Retina (tissue), 1 donor: ENCODE measurements around the gene CCNL1.
A peak's percentile ranks its signal among the peaks of the same experiment; 100 is the strongest.

Experiments used
- DNase-seq: peaks from one replicate; pipeline ENCODE4 v3.0.0-alpha.2; 2016

The CCNL1 gene

GRCh38 chr3:157142315-157142714, 17.6 kb downstream of the CCNL1 start:
- no peak for DNase-seq

- no peak for DNase-seq
Observed at GRCh38 chr3:157139938-157140534, 19.9 kb downstream of the CCNL1 start.

- no peak for DNase-seq
Observed at GRCh38 chr3:157136647-157137387, 23.1 kb downstream of the CCNL1 start.

GRCh38 chr3:157135671-157136396, 24.1 kb downstream of the CCNL1 start:
- no peak for DNase-seq

GRCh38 chr3:157134620-157135191, 25.2 kb downstream of the CCNL1 start:
- DNase-seq, result no peak

- DNase-seq, result no peak
Observed at GRCh38 chr3:157133434-157134320, 26.3 kb downstream of the CCNL1 start.

GRCh38 chr3:157132936-157133335, 27.0 kb downstream of the CCNL1 start:
- no peak for DNase-seq

- DNase-seq, result no peak
Observed at GRCh38 chr3:157132341-157132740, 27.6 kb downstream of the CCNL1 start.

GRCh38 chr3:157131861-157132260, 28.1 kb downstream of the CCNL1 start:
- no peak for DNase-seq

GRCh38 chr3:157130467-157131251, 29.3 kb downstream of the CCNL1 start:
- peak; percentile 89 for DNase-seq

- peak; percentile 88 for DNase-seq
Observed at GRCh38 chr3:157129803-157130466, 30.0 kb downstream of the CCNL1 start.

GRCh38 chr3:157128771-157129681, 30.9 kb downstream of the CCNL1 start:
- DNase-seq, result peak; percentile 49

- DNase-seq, result no peak
Observed at GRCh38 chr3:157127831-157128767, 31.8 kb downstream of the CCNL1 start.

- DNase-seq, result no peak
Observed at GRCh38 chr3:157127268-157127667, 32.7 kb downstream of the CCNL1 start.

GRCh38 chr3:157126365-157126764, 33.6 kb downstream of the CCNL1 start:
- no peak for DNase-seq

- DNase-seq, result no peak
Observed at GRCh38 chr3:157125101-157125500, 34.8 kb downstream of the CCNL1 start.

GRCh38 chr3:157123621-157124020, 36.3 kb downstream of the CCNL1 start:
- no peak for DNase-seq

GRCh38 chr3:157122832-157123427, 37.0 kb downstream of the CCNL1 start:
- no peak for DNase-seq
